Hematopoietic multipotent progenitor cell treated with erythropoietin and hydrocortisone succinate and interleukin-3 and kit ligand, for 4 days (in vitro differentiated cells): Measurements from ENCODE around the gene CHURC1.

Experiments
- DNase-seq: peaks from one replicate; pipeline ENCODE4 v3.0.0-alpha.2; 2015

CHURC1 gene

GRCh38 chr14:64960762-64961276 is 46.6 kb downstream of the CHURC1 start:
- DNase-seq: peak; percentile 27

- DNase-seq: no peak
Measured at GRCh38 chr14:64963611-64964010, 49.4 kb downstream of the CHURC1 start.

GRCh38 chr14:64965356-64966000 is 51.2 kb downstream of the CHURC1 start:
- no peak for DNase-seq

- DNase-seq: no peak
Measured at GRCh38 chr14:64966976-64967375, 52.7 kb downstream of the CHURC1 start.

- DNase-seq: no peak
Measured at GRCh38 chr14:64968167-64968566, 53.9 kb downstream of the CHURC1 start.

GRCh38 chr14:64968651-64969050 is 54.4 kb downstream of the CHURC1 start:
- DNase-seq: no peak

- no peak for DNase-seq
Measured at GRCh38 chr14:64970041-64970440, 55.8 kb downstream of the CHURC1 start.

- DNase-seq: no peak
Measured at GRCh38 chr14:64970776-64971477, 56.7 kb downstream of the CHURC1 start.

GRCh38 chr14:64971491-64971942 is 57.3 kb downstream of the CHURC1 start:
- no peak for DNase-seq

GRCh38 chr14:64971943-64972791 is 57.9 kb downstream of the CHURC1 start, which contains the start of gene RAB15:
RAB15 (minus strand) TSS chr14:64972336; CDS start chr14:64972076, 260 bp downstream.
- peak; percentile 54 for DNase-seq

GRCh38 chr14:64973026-64973442 is 58.8 kb downstream of the CHURC1 start:
- no peak for DNase-seq

GRCh38 chr14:64973826-64974225 is 59.6 kb downstream of the CHURC1 start:
- DNase-seq: no peak

- no peak for DNase-seq
Measured at GRCh38 chr14:64974563-64974962, 60.3 kb downstream of the CHURC1 start.

GRCh38 chr14:64979336-64980074 is 65.2 kb downstream of the CHURC1 start:
- no peak for DNase-seq

GRCh38 chr14:64983439-64984310 is 69.4 kb downstream of the CHURC1 start:
- DNase-seq: peak; percentile 86
